ENCODE results near the gene FBXO3. TPM values are rescaled to one million over a fixed set of nuclear protein-coding genes. Genes with fewer than 3 reads are reported as not detected.

FBXO3 gene
- total RNA-seq, 4 donors from 2014 or later: 27.8 to 36.3 (median 28.7) TPM

- Histone ChIP-seq H3K36me3 (peaks cover 0 to 48% (median 4%) of the 10 kb centered on the region in 3 donors), H3K27me3 (no peaks in the 10 kb centered on the region), H3K27ac (peak overlapping the region; percentile 68 to 96 (median 84)), H3K9me3 (no peaks in the 10 kb centered on the region), H3K4me1 (peaks cover 0 to 81% (median 38%) of the 10 kb centered on the region in 4 donors), H3K4me3 (no peak overlapping the region)
- TF ChIP-seq CTCF (IDR thresholded peaks at IDR 0.05) (no peak), POLR2A (IDR thresholded peaks at IDR 0.05) (no peak), EP300 (IDR thresholded peaks at IDR 0.05) (no peak)
- DNase-seq (ENCODE audit: low spot score in 2 of 2): no peak
- 45 to 85% methylated on average over 2 of the region's 2 CpGs for WGBS, 2 donors
Observed at GRCh38 chr11:33722590-33723234, 51.6 kb downstream of the FBXO3 start.

GRCh38 chr11:33721984-33722383 lies 52.3 kb downstream of the FBXO3 start:
- peaks cover 0 to 55% (median 6%) of the 10 kb centered on the region in 3 donors for H3K36me3 ChIP-seq
- no peak for DNase-seq (ENCODE audit: low spot score in 2 of 2)
- H3K9me3 ChIP-seq: no peaks in the 10 kb centered on the region
- 77 to 80% methylated on average over 4 to 5 of the region's 5 CpGs for WGBS, 2 donors
- H3K27me3 ChIP-seq: no peaks in the 10 kb centered on the region
- no peak for TF ChIP-seq EP300 (IDR thresholded peaks at IDR 0.05)
- no peak for TF ChIP-seq CTCF (IDR thresholded peaks at IDR 0.05)
- TF ChIP-seq POLR2A (IDR thresholded peaks at IDR 0.05): no peak
- H3K27ac ChIP-seq: peak overlapping the region; percentile 68 to 96 (median 84)
- peaks cover 0 to 79% (median 38%) of the 10 kb centered on the region in 4 donors for H3K4me1 ChIP-seq
- H3K4me3 ChIP-seq: no peak overlapping the region

- TF ChIP-seq POLR2A (IDR thresholded peaks at IDR 0.05) (no peak), EP300 (IDR thresholded peaks at IDR 0.05) (peak in 1 of 2 donors; percentile 65)
- Histone ChIP-seq H3K9me3 (no peaks in the 10 kb centered on the region), H3K27ac (peak overlapping the region; percentile 8 to 96 (median 79)), H3K4me1 (peaks cover 0 to 79% (median 40%) of the 10 kb centered on the region in 4 donors), H3K4me3 (no peak overlapping the region), H3K27me3 (no peaks in the 10 kb centered on the region), H3K36me3 (peaks cover 0 to 61% (median 11%) of the 10 kb centered on the region in 3 donors)
- no peak for DNase-seq (ENCODE audit: low spot score in 2 of 2)
- WGBS, 2 donors: 27 to 35% methylated on average over 1 of the region's 1 CpG
Observed at GRCh38 chr11:33721426-33721825, 52.9 kb downstream of the FBXO3 start.

- no peaks in the 10 kb centered on the region for H3K9me3 ChIP-seq
- H3K4me3 ChIP-seq: no peak overlapping the region
- H3K27ac ChIP-seq: peak overlapping the region in 2 of 4 donors; percentile 90 to 96
- peaks cover 0 to 80% (median 44%) of the 10 kb centered on the region in 4 donors for H3K4me1 ChIP-seq
- no peak for TF ChIP-seq CTCF (IDR thresholded peaks at IDR 0.05)
- TF ChIP-seq POLR2A (IDR thresholded peaks at IDR 0.05): no peak
- TF ChIP-seq EP300 (IDR thresholded peaks at IDR 0.05): no peak
- H3K36me3 ChIP-seq: peaks cover 0 to 71% (median 11%) of the 10 kb centered on the region in 3 donors
- WGBS, 2 donors: 83 to 85% methylated on average over 5 of the region's 5 CpGs
- no peak for DNase-seq (ENCODE audit: low spot score in 2 of 2)
- H3K27me3 ChIP-seq: no peaks in the 10 kb centered on the region
Observed at GRCh38 chr11:33719587-33719986, 54.7 kb downstream of the FBXO3 start.

GRCh38 chr11:33718440-33718839 lies 55.9 kb downstream of the FBXO3 start:
- peaks cover 0 to 79% (median 11%) of the 10 kb centered on the region in 3 donors for H3K36me3 ChIP-seq
- H3K27ac ChIP-seq: no peak overlapping the region
- no peak for TF ChIP-seq EP300 (IDR thresholded peaks at IDR 0.05)
- TF ChIP-seq CTCF (IDR thresholded peaks at IDR 0.05): no peak
- no peak for TF ChIP-seq POLR2A (IDR thresholded peaks at IDR 0.05)
- no peak overlapping the region for H3K4me3 ChIP-seq
- H3K9me3 ChIP-seq: no peaks in the 10 kb centered on the region
- no peak for DNase-seq (ENCODE audit: low spot score in 2 of 2)
- H3K4me1 ChIP-seq: peaks cover 0 to 80% (median 33%) of the 10 kb centered on the region in 4 donors
- 63 to 77% methylated on average over 2 of the region's 2 CpGs for WGBS, 2 donors
- H3K27me3 ChIP-seq: no peaks in the 10 kb centered on the region

Measured in tibial nerve (tissue), 4 donors.